A172 (cell line): Measurements from ENCODE around the gene ARID5B. TPM values are rescaled to one million over a fixed set of nuclear protein-coding genes. Genes with fewer than 3 reads are reported as not detected.

Experiments used
- DNase-seq: peaks from one replicate; pipeline ENCODE4 v3.0.0-alpha.2; 2015; ENCODE audit warnings: low spot score
- total RNA-seq: library from RNA; depleted of rRNA; stranded (reverse); fragments of >200 nt; shearing (Covaris generic); gene quantifications from 2 replicates; pipeline ENCODE4 v1.2.3, GENCODE V29; 2014

Gene ARID5B
- total RNA-seq, 1 experiment from 2014 or later, result 17.6 TPM

DNA sequence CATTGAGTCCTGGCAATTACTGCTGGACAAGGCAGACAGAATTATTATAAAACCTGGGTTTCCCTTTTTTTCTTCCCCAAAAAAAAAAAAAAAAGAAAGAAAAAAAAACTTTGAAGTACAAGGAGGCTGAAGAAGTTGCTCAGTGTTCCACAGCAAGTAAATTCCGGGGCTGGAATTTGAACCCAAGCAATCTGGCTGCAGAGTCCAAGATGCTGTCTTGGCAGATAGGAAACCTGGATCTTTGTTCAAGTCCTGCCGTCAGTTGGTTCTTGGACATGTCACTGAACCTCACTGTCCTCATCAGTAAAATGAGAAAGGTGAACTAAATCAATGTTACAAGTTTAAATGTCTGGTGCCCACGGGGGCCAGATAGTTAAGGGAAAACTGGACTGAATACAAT is 35.3 kb downstream of the ARID5B start:
- no peak for DNase-seq

DNA sequence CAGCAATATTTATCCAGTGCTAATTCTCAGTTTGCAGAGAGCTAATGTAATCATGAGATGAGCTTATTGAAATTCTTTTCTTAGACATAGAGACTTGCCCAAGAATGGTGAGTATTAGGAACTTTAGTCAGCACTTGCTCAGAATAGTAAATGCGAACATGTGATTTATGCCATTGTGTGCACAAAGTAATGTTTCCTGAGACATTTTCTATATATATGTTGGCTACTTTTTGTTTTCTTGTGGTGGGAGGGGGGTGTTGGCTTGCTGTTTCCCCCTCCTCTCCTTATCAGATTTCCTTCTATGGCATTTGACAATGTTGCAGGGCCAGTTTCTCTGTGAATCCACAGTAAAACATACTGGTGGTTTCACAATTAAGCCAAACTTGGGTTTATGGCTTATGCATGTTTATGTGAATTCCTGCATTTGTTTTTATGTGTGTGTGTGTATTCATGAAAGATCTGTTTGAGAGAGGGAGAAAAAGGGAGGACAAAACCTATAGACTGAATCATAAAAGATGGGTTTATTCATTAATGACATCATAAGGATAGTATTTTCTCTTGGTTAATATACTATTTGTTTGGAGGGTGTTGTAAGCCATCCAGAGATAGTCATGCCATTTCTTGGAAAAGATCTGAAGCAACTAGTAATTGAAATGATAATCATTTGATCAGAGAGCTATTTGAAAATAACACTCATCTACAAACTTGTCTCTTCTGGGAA is 36.3 kb downstream of the ARID5B start:
- peak; percentile 25 for DNase-seq

DNA sequence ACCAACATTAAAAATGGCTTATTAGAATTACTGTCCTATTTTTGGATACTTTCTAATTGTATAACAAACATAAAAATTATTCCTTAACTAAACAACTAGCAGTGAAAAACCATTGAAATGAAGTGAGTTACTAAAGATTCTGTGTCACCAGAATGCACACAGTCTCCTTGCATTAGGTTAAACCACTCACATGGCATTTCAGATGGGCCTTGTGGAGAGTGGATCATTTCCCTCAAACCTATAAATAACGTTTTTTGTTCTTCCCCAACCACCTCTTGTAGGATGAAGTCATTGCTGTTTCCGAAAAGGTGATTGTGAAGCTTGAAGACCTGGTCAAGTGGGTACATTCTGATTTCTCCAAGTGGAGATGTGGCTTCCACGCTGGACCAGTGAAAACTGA is 38.4 kb downstream of the ARID5B start:
- DNase-seq, result no peak

DNA sequence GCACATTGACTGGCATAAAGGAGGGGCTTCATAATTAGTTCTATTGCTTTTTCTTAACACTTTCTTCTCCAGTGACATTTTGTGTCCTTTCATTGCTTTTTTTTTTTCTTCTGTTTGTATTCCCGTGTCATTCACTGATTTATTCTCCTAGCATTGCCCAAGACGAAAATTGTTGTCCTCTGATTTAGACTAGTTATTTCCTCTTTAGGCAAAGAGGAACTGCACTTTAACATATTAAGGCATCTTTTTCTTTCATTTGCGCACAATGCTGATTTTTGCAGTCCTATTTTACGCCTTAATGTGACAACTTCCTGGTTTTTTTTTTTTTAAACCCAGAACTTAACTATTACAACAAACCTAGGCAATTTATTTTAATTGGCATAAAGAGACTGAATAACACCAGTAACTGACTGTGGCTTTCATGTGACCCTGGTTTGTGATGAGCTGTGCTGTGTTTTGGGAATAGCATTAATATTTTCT is 39.7 kb downstream of the ARID5B start:
- DNase-seq, result no peak

DNA sequence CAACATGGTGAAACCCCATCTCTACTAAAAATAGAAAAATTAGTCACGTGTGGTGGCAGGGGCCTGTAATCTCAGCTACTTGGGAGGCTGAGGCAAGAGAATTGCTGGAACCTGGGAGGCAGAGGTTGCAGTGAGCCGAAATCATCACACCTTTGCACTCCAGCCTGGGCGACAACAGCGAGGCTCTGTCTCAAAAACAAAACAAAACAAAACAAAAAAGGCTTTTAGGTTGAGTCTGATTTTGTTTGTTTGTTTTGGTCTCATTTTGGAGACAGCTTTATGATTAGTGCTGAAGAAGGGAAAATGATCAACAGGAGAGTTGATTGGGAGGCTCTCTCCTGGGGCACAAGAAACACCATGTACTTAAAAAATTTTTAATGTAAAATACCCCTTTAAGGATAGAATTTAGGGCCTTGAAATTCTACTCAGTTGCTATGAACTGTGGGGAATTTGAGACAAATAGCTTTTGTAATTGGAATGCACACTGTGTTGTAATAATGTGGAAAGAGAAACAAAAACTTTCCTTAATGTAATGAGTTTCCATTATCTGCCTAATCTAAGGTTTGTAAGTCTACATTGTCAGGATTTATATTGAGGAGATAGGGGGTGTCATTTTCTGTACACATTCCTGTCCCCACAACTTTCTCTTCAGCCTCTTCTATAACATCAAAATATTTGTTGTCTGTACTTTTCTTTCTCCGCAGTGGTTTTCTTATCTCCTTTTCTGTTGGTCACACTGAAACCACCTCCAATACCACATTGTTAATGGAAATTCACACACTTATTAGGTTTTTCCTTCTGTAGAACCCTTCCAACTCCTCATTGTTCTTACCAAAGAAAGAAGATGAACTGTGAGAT is 41.3 kb downstream of the ARID5B start:
- peak; percentile 29 for DNase-seq

DNA sequence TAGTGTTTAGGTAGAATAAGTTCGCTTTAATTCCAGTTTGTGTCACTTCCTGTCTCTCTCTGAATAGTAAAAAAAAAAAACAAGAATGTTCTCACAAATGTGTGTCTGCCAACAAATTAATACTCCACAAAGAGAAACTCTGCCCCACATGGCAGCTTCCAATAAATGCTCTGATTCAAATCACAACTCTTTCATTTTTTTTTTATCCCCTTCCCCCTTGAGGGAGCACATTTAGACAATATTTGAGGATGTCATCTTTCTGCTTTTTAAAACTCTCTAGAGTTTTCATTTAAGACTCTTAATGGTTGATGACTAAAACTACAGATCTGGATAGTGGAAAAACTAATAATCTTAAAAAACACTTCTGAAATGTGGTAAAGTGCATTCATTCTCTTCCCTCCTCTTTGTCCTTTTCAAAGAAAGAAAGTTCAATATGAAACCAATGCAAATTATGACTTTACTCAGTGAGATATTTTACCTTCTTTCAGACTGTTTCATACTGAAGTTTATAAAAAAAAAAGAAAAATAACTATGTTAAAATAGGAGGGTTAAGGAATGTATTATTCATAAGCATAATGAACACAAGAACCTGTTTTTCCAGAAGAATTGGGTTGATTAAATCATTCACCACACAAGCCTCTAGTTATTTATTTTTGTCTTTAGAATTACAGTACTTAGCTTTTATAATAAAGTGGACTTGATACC is 42.3 kb downstream of the ARID5B start:
- DNase-seq, result peak; percentile 57

DNA sequence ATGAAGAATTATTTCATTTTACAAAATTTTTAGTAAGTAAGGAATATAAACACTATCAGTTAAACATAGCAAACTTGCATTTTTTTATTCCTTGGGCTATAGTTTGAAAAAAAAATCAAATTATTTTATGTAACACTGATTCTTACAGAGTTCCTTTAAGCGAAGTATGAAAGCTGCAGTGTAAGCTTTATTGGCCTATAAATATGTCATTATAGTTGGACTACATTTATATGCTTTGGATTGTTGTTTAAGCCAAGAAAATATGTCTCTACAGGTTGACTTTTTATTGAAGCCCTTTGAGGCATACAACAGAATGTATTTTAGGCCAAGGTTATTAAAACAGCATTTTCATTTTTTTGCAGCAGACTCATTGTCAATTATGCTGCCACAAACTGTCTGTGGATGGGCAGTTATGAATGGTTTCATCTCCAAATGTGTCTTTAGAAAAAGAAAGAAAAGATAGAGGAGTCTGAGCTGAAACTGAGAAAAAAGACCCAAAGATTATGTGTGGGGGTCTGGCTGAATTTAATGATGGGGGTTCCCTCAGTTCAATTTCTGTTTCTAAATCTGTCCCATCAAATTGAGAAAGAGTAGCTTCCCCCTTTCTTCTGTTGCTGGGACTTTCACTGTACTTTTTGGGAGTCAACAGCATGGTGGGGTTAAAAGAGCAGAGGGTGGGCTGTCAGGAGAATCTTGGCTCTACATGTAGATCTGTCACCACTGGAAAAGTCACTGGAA is 43.1 kb downstream of the ARID5B start:
- DNase-seq, result no peak

DNA sequence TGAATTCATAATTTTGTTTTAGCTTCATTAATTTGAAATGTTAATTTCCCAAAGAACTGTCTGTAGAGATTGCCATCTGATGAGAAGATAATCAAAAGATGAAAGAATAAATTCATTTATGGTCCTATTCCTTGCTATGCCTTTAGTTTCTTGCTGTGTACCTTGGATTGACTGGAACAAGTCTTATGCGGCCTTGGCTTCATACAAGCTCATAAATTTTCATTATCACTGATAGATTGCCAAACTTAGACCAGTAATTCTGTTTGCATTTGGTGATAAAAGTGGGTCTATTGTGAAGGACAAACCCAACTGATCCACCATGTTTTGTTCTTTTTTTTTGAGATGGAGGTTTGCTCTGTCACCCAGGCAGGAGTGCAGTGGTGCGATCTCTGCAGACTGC is 48.2 kb downstream of the ARID5B start:
- no peak for DNase-seq

DNA sequence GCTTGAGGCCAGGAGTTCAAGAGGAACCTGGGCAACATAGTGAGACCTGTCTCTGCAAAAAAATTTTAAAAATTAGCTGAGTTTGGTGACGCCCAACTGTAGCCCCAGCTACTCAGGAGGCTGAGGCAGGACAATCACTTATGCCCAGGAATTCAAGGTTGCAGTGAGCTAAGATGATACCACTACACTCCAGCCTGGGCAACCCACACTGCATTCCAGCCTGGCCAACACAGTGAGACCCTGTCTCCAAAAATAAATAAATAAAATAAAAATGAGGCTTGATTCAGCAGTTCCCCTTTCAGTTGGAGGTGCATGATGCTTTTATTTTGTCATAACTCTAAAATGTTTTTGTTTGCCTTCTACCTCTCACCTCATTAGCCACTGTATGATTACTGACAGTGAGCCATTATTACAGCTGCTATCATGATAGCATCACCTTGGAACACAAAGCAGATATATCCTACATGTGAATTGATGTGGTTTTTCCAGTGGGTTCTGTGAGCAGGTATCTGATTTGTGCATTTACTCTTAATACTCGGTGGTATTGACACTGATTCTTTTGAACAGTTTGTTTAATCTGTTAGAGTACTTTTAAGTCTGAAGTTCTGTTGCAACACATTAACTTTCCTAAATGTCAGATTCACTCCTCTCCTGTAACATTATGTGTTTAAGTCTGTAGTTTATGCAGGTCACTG is 49.1 kb downstream of the ARID5B start:
- no peak for DNase-seq

DNA sequence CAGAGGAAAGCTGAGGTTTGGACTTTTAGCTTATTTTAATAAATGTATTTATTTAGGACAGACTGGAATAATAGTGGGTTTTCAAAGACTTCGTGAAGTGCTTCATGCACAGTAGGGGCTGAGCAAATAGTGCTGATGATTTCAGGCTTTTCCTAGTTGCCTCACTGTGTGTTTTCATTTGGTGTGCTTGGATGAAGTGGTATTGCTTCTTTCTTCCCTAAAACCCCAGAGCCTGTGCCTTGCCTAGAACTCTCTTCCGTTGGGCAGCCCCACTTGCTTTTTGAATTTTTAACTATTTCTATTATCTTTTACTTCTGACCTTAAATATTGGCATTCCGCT is 49.6 kb downstream of the ARID5B start:
- no peak for DNase-seq

DNA sequence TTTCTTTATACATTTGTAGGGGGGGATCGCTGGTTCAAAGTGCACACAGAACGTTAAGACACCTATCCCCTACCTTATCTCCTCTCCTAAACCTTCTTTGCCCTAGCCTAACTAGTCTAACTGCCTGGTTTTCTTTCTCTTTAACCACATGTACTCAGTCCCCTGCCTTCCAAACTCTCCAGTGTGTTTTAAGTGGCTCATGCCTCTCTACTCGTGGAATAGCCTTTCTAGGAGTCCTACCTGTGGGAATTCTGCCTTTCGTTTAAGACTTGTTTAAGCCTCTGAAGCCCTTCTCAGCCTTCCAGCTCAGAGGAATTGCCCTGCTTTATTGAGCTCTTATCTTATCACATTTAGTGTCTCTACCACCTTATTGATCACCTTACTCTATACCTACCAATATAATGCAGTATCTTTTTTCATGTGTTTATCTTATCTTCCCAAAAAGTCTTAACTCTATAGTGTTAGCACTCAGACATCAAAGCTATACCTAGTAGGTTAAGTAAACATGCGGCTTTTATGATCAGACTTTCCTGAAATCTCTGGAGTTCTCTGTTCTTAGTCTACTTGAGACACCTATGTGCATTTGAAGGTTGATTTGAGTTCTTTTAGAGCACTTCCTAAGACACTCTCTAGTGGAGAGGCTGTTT is 50.7 kb downstream of the ARID5B start:
- DNase-seq, result no peak

DNA sequence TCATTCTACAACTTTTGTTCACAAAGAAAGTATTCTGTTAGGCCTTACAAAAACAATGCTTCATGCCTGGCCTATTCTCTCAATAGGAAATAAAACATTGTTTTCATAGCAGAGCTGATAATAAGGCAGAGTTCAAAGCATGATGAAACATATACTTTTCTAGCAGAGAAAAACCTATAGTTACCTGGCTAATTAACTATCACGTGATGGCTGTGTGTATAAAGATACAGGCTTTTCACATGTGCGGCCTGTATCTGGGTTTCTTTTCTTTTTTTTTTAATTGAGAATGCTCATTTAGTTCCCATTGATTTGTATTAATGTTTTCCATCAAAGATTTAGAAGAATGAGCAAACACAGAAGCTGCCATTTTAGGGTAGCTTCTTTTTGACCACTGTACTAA is 51.7 kb downstream of the ARID5B start:
- no peak for DNase-seq

DNA sequence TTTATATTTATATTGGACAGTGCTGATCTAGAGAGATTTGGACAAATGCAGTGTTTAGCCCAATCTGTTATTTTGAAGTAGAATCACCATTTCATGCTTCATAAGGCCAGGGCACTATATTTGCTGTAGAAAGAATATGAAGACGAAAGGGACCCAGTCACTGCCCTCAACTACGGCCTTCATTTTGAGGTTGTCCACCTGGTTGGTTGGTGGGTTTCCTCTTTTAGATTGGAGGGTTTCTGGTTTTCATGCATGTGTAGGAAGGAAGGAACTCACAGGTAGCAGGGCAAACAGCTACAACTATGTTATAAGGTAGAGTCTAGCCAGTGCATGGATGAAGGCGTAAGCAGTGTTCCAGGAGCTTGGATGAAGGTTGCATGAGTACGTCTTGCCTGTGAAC is 56.3 kb downstream of the ARID5B start:
- DNase-seq, result no peak

DNA sequence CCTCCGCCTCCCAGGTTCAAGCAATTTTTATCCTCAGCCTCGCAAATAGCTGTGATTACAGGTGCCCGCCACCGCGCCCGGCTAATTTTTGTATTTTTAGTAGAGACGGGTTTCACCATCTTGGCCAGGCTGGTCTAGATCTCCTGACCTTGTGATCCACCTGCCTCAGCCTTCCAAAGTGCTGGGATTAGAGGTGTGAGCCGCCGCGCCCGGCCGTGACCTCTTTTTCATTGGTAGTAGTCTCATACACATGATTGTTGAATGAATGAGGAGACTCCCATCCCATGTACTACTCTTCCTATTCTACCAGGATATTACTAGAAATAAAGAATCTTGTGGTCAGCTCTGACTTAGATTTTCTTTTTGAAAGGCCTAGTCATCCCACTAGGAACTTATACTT is 56.8 kb downstream of the ARID5B start:
- DNase-seq, result no peak

DNA sequence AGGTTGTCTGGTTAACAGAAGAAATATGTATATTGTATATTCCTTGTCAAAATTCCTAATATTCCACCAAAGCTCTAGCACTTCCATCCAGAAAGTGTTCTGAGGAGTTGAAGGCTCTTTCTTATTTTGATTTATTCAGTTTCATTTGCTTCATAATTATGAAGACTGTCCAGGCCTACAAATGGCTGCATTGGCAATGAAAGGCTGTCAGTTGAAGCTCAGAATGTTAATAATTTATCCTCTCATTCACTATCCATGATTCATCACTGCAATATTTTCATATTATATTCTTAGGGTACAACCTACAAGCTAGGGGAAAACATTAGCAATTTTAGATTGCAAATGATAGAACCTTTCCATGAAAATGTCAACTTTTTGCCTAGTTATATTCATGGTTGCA is 57.3 kb downstream of the ARID5B start:
- no peak for DNase-seq

DNA sequence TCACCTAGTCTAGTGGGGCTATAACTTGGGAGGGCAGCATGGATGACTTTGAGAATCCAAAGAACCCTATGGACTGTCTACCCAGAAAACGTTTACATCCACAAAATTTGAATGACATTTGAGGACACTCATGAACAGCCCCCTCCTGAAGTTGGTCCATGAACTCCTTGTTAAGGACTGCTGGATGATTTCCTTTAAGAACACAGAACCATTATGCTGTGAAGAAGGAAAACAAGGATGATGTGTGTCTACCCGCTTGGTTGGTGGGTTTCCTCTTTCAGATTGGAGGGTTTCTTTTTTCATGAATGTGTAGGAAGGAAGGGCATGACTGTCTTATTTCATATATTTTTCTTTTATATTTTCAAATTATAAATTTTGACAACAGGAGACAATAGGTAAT is 58.3 kb downstream of the ARID5B start:
- DNase-seq, result no peak

DNA sequence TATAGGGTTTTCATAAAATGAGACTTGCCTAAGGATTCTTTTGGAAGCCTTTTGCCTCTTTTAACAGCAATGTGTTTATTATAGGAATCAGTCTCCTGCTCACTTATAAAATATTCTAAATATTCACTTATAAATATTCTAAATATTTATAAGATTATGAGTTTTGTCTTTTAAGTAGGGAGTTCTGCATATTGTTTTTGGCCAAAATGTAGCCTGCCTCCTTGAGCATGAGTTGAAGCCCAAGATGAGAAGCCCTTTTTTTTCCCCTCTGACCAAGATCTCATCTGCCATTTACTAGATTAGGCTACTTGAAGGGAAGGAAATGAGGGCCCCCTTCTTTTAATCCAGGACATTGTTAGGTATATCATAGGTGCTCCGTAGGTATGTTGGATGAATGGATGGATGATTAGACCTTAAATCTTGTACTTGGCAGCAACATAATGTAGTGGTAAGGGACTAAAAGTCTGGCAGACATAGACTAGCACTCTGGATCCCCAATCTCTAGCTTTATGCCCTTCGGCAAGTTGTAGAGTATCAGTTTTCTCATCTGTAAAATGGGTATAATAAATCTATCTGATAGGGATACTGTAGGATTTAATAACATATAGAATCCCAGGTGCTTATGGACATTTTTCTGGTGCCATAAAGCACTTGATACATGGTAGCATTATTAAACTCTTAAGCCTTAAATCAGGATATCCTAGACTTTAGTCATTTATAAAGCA is 59.1 kb downstream of the ARID5B start:
- DNase-seq, result no peak

DNA sequence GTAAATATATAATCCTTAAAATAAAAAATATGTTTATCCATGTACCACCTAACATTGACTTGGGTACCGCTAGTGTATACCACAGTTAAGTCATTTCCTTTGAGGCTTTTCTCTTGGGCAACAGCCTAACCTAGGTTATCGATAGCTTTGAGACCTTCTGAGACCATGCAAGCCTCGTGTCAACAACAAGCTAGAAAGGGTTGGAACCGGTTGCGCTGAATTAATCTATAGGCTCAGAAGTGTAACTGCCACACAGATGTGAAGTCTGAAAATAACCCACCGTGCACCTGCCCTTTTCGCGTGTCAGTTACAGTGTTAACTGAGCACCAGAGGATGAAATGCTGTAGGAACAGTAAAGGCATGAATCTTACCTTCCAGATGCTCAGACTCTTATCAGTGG is 59.8 kb downstream of the ARID5B start:
- no peak for DNase-seq

DNA sequence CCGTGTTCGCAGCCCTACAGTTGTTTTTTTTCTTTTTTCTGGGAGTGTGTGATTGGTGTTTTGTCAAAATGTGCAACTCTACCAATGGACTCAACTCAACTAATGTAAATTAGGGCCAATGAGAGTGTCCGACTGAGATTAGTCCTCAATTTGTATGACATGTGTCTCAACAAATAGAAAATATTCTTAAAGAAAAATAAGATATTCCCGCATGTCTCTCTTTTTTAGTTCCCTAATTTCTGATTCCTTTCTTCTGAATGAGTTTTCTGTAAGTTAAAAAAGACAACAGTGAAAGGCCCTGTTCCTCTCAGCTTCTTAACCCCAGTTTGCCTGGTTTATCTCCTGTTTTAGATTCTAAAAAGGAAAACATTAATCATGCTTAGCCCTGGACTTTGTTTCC is 61.5 kb downstream of the ARID5B start:
- no peak for DNase-seq

DNA sequence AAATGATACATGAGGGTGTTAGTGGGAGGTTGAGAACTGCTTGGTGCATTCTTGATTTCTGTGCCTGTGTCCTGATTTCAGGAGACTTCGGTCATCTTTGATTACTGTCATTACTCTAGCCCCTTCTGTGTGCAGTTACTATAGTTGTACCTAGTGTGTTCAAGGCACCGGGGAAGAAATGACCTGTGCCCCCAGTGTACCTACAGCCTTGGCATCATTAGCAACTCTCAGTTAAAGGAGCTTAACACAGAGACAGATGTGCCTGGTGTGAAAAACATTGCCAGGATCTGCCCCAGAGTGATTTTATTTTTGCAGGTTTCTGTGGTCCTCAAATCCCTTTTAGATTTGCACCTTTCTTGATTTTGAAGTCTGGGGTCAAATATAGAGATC is 62.2 kb downstream of the ARID5B start:
- DNase-seq, result no peak
